Pancreas (tissue), 10 donors: ENCODE data around the gene TWNK. TPM values are rescaled to one million over a fixed set of nuclear protein-coding genes. Genes with fewer than 3 reads are reported as not detected.

Experiments used
- ATAC-seq, 4 donors: fragments of 200-7000 bp; cut with Tn5 transposase; one replicate each; pipeline versions ENCODE4 v1.8.0 to v1.9.1; 2020; ENCODE audit warnings: mild to moderate bottlenecking in 4 of 4, moderate library complexity in 4 of 4
- DNase-seq, 6 donors: peaks; one replicate each; pipeline ENCODE4 v3.0.0-alpha.2; 2020
- FAIRE-seq: peaks from 2 replicates; lab custom pipeline; 2012; peaks lifted over from hg19 to GRCh38; lab: Jason Lieb, UNC
- H3K27ac ChIP-seq, 4 donors: fragments of 200-600 bp; sonication (generic); 1 replicate in 3 of 4; 2 replicates in 1 of 4; pipeline versions ENCODE4 v1.5.0 to v1.8.0; 2020
- H3K27me3 ChIP-seq, 4 donors: fragments of 200-600 bp; one replicate each; pipeline ENCODE4 v1.8.0; 2021
- H3K36me3 ChIP-seq, 3 donors: fragments of 200-600 bp; sonication (generic) in 1 of 3; one replicate each; pipeline versions ENCODE4 v1.5.0 to v1.8.0; 2020 to 2021
- H3K4me1 ChIP-seq, 3 donors: fragments of 200-600 bp; one replicate each; pipeline ENCODE4 v1.8.0; 2021
- H3K4me3 ChIP-seq, 4 donors: fragments of 200-600 bp; sonication (generic) in 2 of 4; one replicate each; pipeline versions ENCODE4 v1.5.0 to v1.8.0; 2020 to 2021
- H3K9me3 ChIP-seq, 4 donors: fragments of 200-600 bp; one replicate each; pipeline ENCODE4 v1.8.0; 2021
- WGBS, 2 donors: extraction: QIAGEN DNeasy Blood & Tissue Kit; methylation state at CpG; one replicate each; pipeline ENCODE4 v1.1.7; 2013; 5-methylcytosine and 5-hydroxymethylcytosine counted together
- intact Hi-C, 3 donors: fragments of 100-400 bp; cut with DNase I; formaldehyde crosslinking; loops; one replicate each; pipeline versions ENCODE4 v1.11.1 to v1.14.2; 2022
- polyA plus RNA-seq, 2 donors: library from polyadenylated mRNA; stranded (reverse); fragments of 200-250 nt; gene quantifications; one replicate each; pipeline ENCODE4 v1.2.3, GENCODE V29; 2013
- total RNA-seq, 6 donors: library from RNA; stranded (reverse); fragmentation: NEBNext Ultra II Directional in 4 of 6; extraction: Animal tissue kit (Norgen Biotek cat#: 25700) in 4 of 6; gene quantifications; one replicate each; pipeline versions ENCODE4 v1.2.1 to v1.2.4, GENCODE V29; 2021 to 2023
- TF ChIP-seq, protein P1 (sequence below), 4 donors: fragments of 200-600 bp; sonication (generic) in 3 of 4; IDR thresholded peaks; one replicate each; pipeline versions ENCODE4 v1.5.0 to v1.8.0; 2021; ENCODE audit warnings: antibody characterized with exemption in 4 of 4
- donor health status: healthy with polysubstance abuse.
- donor health status: DM: no; HTN: no; CAD: no; lungs with moderate emphysema.
- donor health status: DM: no; HTN: no; CAD: no.
- donor health status: control.
- donor health status: control.
- donor health status: Bipolar disorder and iron deficiency.
- donor health status: DM: yes; HTN: yes; CAD: no.
- donor health status: DM: no; HTN: no; CAD: no.
- donor health status: DM: no; HTN: no; CAD: no.
- donor health status: DM: yes; HTN: yes; CAD: no.

Gene TWNK
- total and polyA plus RNA-seq, 8 donors, result 1.7 to 5.4 (median 3.3) TPM

GRCh38 chr10:100978121-100978900 is 9.0 kb upstream of the TWNK start:
- H3K36me3 ChIP-seq, result peaks cover 0 to 19% (median 6%) of the 10 kb centered on the region in 3 donors
- DNase-seq, result peak in 1 of 6 donors; percentile 19
- no peak for ATAC-seq
- no peaks in the 10 kb centered on the region for H3K9me3 ChIP-seq
- 89 to 91% methylated on average over 13 of the region's 13 CpGs for WGBS, 2 donors
- no peak for FAIRE-seq
- no peak overlapping the region for H3K27ac ChIP-seq
- intact Hi-C loops, result no loop called here
- TF ChIP-seq, protein P1, sequence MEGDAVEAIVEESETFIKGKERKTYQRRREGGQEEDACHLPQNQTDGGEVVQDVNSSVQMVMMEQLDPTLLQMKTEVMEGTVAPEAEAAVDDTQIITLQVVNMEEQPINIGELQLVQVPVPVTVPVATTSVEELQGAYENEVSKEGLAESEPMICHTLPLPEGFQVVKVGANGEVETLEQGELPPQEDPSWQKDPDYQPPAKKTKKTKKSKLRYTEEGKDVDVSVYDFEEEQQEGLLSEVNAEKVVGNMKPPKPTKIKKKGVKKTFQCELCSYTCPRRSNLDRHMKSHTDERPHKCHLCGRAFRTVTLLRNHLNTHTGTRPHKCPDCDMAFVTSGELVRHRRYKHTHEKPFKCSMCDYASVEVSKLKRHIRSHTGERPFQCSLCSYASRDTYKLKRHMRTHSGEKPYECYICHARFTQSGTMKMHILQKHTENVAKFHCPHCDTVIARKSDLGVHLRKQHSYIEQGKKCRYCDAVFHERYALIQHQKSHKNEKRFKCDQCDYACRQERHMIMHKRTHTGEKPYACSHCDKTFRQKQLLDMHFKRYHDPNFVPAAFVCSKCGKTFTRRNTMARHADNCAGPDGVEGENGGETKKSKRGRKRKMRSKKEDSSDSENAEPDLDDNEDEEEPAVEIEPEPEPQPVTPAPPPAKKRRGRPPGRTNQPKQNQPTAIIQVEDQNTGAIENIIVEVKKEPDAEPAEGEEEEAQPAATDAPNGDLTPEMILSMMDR (IDR thresholded peaks at IDR 0.05), result no peak
- no peaks in the 10 kb centered on the region for H3K27me3 ChIP-seq
- no peak overlapping the region for H3K4me3 ChIP-seq
- H3K4me1 ChIP-seq, result no peaks in the 10 kb centered on the region

DNA sequence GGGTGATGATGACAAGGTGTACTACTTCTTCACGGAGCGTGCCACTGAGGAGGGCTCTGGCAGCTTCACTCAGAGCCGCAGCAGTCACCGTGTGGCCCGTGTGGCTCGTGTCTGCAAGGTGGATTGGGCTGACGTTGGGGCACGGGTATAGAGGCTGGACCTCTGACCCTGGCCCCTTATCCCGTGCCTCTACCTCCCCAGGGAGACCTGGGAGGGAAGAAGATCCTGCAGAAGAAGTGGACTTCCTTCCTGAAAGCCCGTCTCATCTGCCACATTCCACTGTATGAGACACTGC is 8.5 kb upstream of the TWNK start:
- DNase-seq (peak in 3 of 6 donors; percentile 7 to 33 (median 30)), FAIRE-seq (no peak), ATAC-seq (no peak)
- no peak overlapping the region for H3K4me3 ChIP-seq
- H3K27ac ChIP-seq, result no peak overlapping the region
- TF ChIP-seq, protein P1 (IDR thresholded peaks at IDR 0.05), result no peak
- no peaks in the 10 kb centered on the region for H3K4me1 ChIP-seq
- peaks cover 0 to 19% (median 6%) of the 10 kb centered on the region in 3 donors for H3K36me3 ChIP-seq
- no peaks in the 10 kb centered on the region for H3K27me3 ChIP-seq
- 78 to 80% methylated on average over 10 of the region's 10 CpGs for WGBS, 2 donors
- H3K9me3 ChIP-seq, result no peaks in the 10 kb centered on the region
- intact Hi-C loops, result no loop called here

GRCh38 chr10:100979791-100980272 is 7.5 kb upstream of the TWNK start:
- 90% methylated on average over 16 of the region's 16 CpGs for WGBS, 2 donors
- peak in 3 of 6 donors; percentile 13 to 66 (median 50) for DNase-seq
- no peaks in the 10 kb centered on the region for H3K9me3 ChIP-seq
- H3K36me3 ChIP-seq, result peaks cover 0 to 19% (median 6%) of the 10 kb centered on the region in 3 donors
- no peak overlapping the region for H3K4me3 ChIP-seq
- intact Hi-C loops, result no loop called here
- FAIRE-seq, result no peak
- no peaks in the 10 kb centered on the region for H3K4me1 ChIP-seq
- no peak for ATAC-seq
- no peak overlapping the region for H3K27ac ChIP-seq
- TF ChIP-seq, protein P1 (IDR thresholded peaks at IDR 0.05), result no peak
- H3K27me3 ChIP-seq, result no peaks in the 10 kb centered on the region

- 88 to 91% methylated on average over 2 of the region's 2 CpGs for WGBS, 2 donors
- no peak for ATAC-seq
- Histone ChIP-seq H3K27me3 (no peaks in the 10 kb centered on the region), H3K36me3 (peaks cover 0 to 19% (median 6%) of the 10 kb centered on the region in 3 donors), H3K4me3 (no peak overlapping the region), H3K4me1 (no peaks in the 10 kb centered on the region), H3K9me3 (no peaks in the 10 kb centered on the region), H3K27ac (no peak overlapping the region)
- TF ChIP-seq, protein P1 (IDR thresholded peaks at IDR 0.05), result no peak
- DNase-seq, result no peak
- FAIRE-seq, result no peak
- intact Hi-C loops, result no loop called here
Measured at GRCh38 chr10:100980311-100980710, 7.0 kb upstream of the TWNK start.

- no peaks in the 10 kb centered on the region for H3K27me3 ChIP-seq
- no peak overlapping the region for H3K4me3 ChIP-seq
- H3K4me1 ChIP-seq, result peaks cover 0 to 3% (median 3%) of the 10 kb centered on the region in 3 donors
- no peaks in the 10 kb centered on the region for H3K9me3 ChIP-seq
- 92 to 95% methylated on average over 7 of the region's 7 CpGs for WGBS, 2 donors
- DNase-seq (peak in 3 of 6 donors; percentile 6 to 31 (median 27)), FAIRE-seq (no peak), ATAC-seq (no peak)
- intact Hi-C loops, result no loop called here
- TF ChIP-seq, protein P1 (IDR thresholded peaks at IDR 0.05), result no peak
- H3K27ac ChIP-seq, result no peak overlapping the region
- H3K36me3 ChIP-seq, result peaks cover 0 to 19% (median 6%) of the 10 kb centered on the region in 3 donors
Measured at GRCh38 chr10:100980711-100981110, 6.6 kb upstream of the TWNK start.
